Type B pancreatic cell (in vitro differentiated cells): ENCODE results near the gene CSK. TPM values are rescaled to one million over a fixed set of nuclear protein-coding genes. Genes with fewer than 3 reads are reported as not detected.

ENCODE experiments used
- DNase-seq: peaks from one replicate; pipeline ENCODE4 v3.0.0; 2021; ENCODE audit warnings: mixed read lengths; ENCODE audit not compliant: unreplicated experiment; ENCODE audit errors: extremely low spot score
- H3K27ac Mint-ChIP-seq: 2 replicates; pipeline ENCODE4 v1.8.0; 2021; ENCODE audit warnings: mild to moderate bottlenecking, mixed read lengths
- H3K27me3 Mint-ChIP-seq: 2 replicates; pipeline ENCODE4 v1.8.0; 2021; ENCODE audit warnings: mixed read lengths
- H3K36me3 Mint-ChIP-seq: 2 replicates; pipeline ENCODE4 v1.8.0; 2021; ENCODE audit warnings: mixed read lengths
- H3K4me1 Mint-ChIP-seq: one replicate; pipeline ENCODE4 v1.8.0; 2021; ENCODE audit warnings: mixed read lengths; ENCODE audit not compliant: unreplicated experiment
- H3K4me3 Mint-ChIP-seq: 2 replicates; pipeline ENCODE4 v1.8.0; 2021; ENCODE audit warnings: mild to moderate bottlenecking, mixed read lengths
- H3K9me3 Mint-ChIP-seq: 2 replicates; pipeline ENCODE4 v1.8.0; 2021; ENCODE audit warnings: mixed read lengths
- CTCF ChIP-seq: fragments of 200-600 bp; sonication (generic); conservative IDR thresholded peaks from 2 replicates; pipeline ENCODE4 v1.5.0; 2021; ENCODE audit warnings: antibody characterized with exemption, mild to moderate bottlenecking
- total RNA-seq: library from RNA; stranded (reverse); gene quantifications from 2 replicates; pipeline ENCODE4 v1.2.1, GENCODE V29; 2021; ENCODE audit warnings: low replicate concordance

Gene CSK
- total RNA-seq, 1 donor from 2014 or later, result 77.4 TPM

GRCh38 chr15:74809242-74809641 lies 27.4 kb downstream of the CSK start:
- Mint-ChIP-seq H3K9me3 (no peaks in the 10 kb centered on the region), H3K4me3 (no peak overlapping the region), H3K27ac (no peak overlapping the region), H3K36me3 (peaks cover 5% of the 10 kb centered on the region), H3K4me1 (no peaks in the 10 kb centered on the region), H3K27me3 (no peaks in the 10 kb centered on the region)
- DNase-seq, result no peak
- no peak for TF ChIP-seq CTCF

DNA sequence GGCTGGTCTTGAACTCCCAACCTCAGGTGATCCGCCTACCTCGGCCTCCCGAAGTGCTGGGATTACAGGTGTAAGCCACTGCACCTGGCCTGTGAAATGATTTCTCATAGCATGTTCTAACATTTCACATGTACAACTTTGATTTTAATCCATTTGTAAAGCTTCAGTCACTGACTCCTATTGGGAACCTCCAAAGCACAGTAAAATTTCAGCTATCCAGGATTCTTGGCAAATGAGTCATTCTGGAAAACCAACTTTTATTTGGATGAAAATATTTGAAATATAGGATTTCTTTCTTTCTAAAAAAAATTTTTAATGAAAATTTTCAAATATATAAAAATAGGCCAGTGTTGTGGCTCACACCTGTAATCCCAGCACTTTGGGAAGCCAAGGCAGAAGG lies 28.1 kb downstream of the CSK start:
- Mint-ChIP-seq H3K4me1 (no peaks in the 10 kb centered on the region), H3K9me3 (no peaks in the 10 kb centered on the region), H3K27ac (no peak overlapping the region), H3K36me3 (peaks cover under 1% of the 10 kb centered on the region), H3K27me3 (no peaks in the 10 kb centered on the region), H3K4me3 (no peak overlapping the region)
- DNase-seq, result no peak
- TF ChIP-seq CTCF, result no peak

- Mint-ChIP-seq H3K27me3 (peaks cover 8% of the 10 kb centered on the region), H3K27ac (no peak within 1 kb of the TSS), H3K4me1 (peaks cover 8% of the 10 kb centered on the region), H3K4me3 (no peak within 1 kb of the TSS), H3K36me3 (no peaks in the 10 kb centered on the region), H3K9me3 (no peaks in the 10 kb centered on the region)
- no peak for TF ChIP-seq CTCF
- DNase-seq, result no peak
Observed at GRCh38 chr15:74812533-74812932, 30.7 kb downstream of the CSK start, which contains the start of gene LMAN1L. LMAN1L (plus strand) TSS chr15:74812835; CDS start chr15:74812855, 20 bp downstream.

DNA sequence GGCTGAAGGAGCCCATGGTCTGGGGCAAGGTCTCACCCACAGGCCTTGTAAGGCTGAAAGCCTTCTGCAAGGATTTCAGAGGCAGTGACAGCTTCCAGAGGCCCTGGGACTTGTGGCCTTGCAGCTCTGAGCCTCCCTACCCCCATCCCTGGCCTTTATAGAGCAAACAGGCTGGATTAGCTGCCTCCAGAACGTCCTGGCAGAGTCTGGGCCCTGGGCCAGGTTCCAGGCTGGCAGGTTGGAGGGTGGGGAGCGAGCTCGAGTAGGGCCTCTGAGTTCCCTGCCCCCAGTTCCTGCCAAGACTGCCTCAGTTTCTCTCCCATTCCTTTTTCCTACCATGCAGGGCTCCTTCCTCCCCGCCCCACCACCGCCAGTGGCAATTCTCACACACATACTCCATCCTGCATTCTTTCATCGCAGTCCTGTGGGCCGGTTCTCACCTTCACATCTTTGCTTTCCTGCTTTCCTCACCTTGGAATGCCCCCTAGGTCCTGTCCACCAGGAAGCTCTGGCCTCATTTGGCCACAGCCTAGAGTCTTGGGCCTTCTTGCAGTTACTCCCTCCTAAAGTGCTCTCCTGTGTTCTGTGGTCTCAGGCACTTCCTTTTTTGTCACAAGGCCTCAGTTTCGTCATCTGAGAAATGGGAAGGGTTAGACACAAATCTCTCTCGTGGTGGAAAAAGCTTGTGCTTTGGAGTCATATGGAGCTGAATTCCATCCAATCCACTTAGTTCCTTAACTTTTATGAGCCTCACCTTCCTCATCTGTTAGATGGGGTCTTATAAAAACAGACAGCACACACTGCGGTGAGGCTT lies 33.4 kb downstream of the CSK start:
- no peak for TF ChIP-seq CTCF
- Mint-ChIP-seq H3K9me3 (no peaks in the 10 kb centered on the region), H3K4me1 (peaks cover 9% of the 10 kb centered on the region), H3K36me3 (no peaks in the 10 kb centered on the region), H3K4me3 (no peak overlapping the region), H3K27me3 (peaks cover 12% of the 10 kb centered on the region), H3K27ac (no peak overlapping the region)
- DNase-seq, result no peak

DNA sequence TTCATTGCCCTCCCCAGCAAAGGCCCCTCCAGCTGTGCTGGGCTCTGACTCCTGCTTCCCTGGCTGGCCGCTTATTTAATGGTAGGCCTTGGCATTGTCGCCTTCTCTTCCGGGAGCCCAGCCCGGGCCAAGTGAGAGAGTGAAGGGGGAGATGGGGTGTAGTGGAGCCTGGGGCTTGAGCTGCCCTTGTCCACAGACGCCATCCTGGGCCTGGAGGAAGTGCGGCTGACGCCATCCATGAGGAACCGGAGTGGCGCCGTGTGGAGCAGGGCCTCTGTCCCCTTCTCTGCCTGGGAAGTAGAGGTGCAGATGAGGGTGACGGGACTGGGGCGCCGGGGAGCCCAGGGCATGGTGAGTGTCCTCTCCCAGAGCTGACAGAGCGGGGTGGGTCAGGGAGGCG lies 34.1 kb downstream of the CSK start:
- no peak overlapping the region for H3K27ac Mint-ChIP-seq
- no peak for DNase-seq
- no peaks in the 10 kb centered on the region for H3K9me3 Mint-ChIP-seq
- peaks cover 9% of the 10 kb centered on the region for H3K4me1 Mint-ChIP-seq
- H3K36me3 Mint-ChIP-seq, result no peaks in the 10 kb centered on the region
- peaks cover 12% of the 10 kb centered on the region for H3K27me3 Mint-ChIP-seq
- no peak overlapping the region for H3K4me3 Mint-ChIP-seq
- no peak for TF ChIP-seq CTCF
